Fibroblast of skin of left biceps (primary cell): ENCODE data around the gene IL1R2.

Experiments
- DNase-seq, 2 experiments: peaks; one replicate each; pipeline ENCODE4 v3.0.0-alpha.2; 2013; ENCODE audit warnings: low read depth in 2 of 2

Gene IL1R2

DNA sequence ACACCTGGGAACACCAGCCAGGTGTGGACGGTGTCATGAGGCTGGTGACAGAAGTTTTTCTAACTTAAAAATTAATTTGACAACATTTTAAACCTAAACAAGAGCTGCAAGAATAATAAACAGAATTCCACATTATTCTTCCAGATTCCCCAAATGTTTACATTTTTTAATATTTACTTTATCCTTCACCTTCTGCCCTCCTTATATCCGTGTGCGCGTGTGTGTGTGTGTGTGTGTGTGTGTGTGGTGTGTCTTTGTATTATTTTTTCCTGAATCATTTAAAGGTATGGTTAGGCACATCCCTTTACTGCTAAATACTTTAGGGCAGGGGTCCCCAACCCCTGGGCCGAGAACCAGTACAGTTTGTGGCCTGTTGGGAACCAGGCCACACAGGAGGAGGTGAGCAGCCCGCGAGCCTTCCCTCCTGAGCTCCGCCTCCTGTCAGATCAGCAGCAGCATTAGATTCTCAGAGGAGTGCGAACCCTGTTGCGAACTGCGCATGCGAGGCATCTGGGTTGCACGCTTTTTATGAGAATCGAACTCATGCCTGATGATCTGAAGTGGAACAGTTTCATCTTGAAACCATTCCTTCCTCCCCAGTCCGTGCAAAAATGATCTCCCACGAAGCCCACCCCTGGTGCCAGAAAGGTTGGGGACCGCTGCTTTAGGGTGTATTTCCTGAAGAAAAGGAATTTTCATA, 16.4 kb upstream of the IL1R2 start:
- no peak for DNase-seq

DNA sequence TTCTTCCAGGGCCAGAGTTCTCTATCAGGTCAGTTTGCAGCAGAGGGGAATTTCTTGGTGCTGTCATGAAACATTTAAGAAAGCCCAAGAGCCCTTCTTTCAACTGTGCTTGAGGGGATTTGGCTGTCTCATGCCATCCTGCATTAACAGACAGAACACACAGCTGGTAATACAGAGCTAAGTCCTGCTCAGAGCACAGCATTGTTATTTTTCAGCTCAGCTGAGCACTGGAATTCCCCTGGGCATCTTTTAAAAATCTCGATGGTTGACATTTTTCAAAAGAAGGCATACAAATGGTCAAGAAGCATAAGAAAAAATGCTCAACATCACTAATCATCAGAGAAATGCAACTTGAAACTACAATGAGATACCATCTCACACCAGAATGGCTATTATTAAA, 14.9 kb upstream of the IL1R2 start:
- no peak for DNase-seq

DNA sequence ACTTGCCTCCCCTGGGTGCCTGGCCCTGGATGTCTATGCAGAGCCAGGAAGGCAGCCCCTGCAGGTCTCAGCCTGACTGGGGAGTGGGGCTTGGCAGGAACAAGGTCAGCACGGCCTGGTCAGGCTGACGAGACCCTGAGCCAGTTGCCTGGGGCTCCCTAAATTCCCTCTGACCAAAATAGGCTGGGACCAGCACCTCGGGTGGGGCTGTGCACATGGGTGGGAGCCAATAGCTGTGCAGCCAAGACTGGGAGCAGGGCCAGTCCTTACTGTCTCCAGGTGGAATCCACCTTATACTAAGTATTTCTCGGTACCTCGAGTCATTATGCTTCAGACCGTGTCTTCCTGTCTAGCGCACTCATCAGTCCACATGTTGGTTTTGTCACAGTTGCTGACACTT, 11.4 kb upstream of the IL1R2 start:
- DNase-seq = no peak

DNA sequence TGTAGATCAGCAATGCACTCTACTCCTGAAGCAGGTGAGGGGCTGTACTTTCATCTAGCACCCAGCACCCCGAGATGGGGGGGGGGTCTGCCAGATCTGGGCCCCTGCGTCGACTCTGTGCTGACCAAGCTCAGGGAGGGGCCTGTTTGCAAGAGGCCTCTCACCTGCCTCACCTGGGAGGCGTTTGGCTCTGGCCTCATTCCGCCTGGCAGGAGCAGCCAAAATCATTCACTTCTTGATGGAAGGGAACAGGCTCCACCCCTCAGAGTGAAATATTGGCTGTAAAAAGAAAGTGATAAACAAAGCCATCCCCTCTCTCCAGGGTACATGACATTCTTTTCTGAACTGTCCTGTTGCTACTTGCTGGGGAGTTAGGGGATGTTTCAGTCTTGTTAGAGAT, 10.7 kb upstream of the IL1R2 start:
- DNase-seq = no peak

DNA sequence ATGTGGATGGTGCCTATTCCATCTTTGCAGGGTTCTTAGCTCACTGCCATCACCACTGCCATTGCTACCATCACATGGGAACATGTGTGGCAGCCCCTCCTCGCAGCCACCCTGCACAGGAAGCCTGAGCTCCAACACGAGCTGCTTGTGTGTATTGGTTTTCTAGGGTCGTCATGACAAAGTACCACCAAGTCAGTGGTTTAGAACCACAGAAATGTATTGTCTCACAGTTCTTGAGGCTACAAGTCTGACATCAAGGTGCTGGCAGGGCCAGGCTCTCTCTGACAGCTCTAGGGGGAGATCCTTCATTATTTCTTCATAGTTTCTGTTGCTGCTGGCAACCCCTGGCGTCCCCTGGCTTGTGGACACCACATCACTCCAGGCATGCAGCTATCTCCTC, 10.3 kb upstream of the IL1R2 start:
- DNase-seq = no peak

DNA sequence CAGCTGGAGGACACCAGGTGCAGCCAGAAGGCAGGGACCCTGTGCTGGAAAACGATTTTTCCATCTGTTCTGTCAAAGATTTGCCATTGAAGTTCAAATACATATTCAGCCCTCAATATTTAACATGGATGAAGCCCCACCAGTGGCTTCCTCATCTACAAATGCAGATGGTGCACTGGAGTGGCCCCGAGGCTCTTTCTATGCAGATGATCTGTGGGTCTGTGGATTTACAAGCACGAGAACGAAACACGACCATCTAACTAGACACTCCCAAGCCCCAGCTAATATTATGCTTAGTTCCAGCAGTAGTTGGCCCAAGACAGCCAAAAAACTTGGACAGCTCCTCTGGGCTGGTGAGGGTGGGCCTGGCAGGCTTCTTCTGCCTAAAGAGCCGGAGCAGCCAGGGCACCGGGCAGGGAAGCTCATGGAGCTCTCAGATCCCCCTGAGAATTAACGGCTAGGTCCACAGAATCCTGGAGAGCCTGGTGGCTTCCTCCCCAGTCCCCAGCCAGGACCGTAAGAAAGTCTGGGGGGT, 9.2 kb upstream of the IL1R2 start:
- no peak for DNase-seq

DNA sequence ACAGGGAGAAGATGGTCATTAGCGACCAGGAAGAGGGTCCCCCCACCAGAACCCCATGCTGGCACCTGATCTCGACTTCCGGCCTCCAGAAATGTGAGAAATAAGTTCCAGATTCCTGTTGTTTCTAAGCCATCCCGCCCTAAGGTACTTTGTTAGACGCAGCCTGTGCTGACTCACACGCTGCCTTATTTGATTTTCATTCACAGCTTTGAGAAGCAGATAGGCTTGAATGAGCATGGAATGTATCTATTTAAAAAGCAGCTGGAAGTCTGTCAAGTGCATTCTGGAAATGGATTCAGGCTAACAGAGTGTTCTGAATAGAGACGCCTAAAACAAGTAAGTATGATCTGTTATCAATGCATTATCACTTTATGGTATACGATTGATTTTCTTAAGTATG, 8.3 kb upstream of the IL1R2 start:
- DNase-seq = no peak

DNA sequence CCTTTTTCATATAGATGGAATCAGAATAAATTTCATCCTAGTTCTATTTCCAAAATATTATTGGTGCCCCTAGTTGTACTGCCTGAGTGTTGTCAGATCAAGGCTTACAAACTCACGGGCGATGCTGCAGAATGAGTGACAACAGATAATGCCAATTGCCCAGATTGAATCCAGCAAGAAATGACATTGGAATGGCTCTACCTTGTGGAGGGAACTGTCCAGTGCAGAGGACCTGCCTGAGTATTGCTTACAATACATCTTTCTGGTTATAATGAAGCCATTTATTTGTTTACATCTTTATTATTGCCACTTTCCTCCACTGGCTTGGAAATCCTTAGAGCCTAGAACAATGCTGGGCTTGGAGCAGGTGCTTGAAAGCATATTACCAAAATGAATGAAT, 7.8 kb upstream of the IL1R2 start:
- no peak for DNase-seq

DNA sequence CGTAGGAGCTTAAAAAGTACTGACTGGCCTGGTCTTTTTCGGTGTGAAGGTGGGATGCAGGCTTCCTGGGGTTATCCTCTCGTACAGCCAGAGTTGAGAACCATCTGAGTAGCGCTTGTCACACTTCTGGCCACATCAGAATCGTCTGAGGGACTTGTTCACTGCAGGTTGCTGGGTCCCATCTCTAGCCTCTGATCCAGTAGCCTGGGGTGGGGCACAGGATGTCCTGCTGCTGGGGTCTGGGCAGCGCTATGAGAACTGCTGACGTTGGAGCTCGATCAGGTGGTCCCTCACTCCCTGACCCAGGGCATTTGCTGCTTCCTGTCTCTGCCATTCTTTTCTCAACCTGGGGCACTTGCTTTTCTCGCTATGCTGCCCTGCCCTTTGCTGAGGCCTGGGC, 7.1 kb upstream of the IL1R2 start:
- no peak for DNase-seq

DNA sequence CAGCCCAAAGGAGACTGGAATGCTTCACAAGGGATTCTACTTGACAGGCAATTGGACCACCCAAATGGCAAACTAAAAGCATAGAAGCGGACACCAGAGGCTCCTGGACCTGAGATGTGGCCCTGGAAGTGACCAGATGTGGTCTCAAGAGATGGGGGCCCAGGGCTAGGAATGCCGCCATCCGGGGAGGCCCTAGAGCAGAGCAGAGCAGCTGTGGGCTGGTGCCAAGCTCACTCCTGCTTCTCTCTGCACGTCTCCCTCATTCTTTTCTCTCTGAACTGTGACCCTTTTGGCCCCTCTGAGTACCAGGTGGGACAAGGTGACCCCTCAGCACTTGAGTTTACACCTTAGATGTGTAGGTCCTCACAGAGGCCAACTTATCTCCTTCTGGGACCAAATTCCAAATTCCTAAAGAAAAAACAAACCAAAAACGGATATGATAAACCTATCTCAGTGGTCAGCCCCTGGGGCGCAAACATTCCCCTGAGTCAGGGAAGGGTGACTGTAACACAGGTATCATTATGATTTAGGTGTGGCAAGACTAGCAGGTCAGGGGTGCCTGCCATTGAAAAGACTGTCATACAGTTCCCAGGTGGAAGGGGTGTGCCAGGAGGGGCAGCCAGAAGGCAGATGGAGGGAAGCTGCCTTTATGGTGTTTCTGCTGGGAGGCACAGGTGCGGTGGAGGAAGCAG, 6.5 kb upstream of the IL1R2 start:
- DNase-seq = no peak

DNA sequence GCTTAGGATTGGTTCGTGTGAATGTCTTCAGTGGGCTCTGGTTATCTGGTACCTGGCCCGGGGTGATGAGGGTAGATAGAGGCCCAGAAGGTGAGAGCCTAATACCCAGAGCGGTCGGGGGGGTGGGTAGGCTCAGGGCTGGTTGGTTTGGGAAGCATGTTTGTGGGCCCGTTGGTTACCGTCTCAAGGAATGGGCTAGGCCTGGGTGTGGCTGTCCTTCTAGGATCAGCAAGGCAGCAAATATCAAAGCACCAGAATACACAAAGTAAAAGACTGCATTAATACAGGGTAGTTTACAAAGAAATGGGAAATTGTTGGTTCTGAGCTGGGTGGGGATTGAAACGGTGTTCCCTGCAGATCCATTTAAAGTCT, 6.0 kb upstream of the IL1R2 start:
- DNase-seq = no peak

DNA sequence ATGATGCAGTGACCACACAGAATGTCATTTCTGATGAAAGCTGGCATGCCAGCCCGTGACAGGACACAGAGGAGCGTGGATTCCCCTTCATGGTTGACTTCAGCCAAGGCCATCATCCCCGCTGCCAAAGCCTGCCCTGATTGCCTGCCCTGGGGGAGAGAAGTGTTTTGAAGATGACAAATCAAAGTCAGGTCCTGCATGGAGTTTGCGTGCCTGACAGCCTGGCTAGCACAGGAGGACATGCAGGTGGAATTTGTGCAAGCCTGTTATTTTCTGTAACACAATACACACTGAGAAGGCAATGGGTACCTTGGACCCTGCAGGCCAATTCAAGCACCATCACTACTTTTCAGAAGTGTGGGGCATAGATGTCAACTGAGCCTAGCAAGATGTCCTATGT, 5.4 kb upstream of the IL1R2 start:
- no peak for DNase-seq

DNA sequence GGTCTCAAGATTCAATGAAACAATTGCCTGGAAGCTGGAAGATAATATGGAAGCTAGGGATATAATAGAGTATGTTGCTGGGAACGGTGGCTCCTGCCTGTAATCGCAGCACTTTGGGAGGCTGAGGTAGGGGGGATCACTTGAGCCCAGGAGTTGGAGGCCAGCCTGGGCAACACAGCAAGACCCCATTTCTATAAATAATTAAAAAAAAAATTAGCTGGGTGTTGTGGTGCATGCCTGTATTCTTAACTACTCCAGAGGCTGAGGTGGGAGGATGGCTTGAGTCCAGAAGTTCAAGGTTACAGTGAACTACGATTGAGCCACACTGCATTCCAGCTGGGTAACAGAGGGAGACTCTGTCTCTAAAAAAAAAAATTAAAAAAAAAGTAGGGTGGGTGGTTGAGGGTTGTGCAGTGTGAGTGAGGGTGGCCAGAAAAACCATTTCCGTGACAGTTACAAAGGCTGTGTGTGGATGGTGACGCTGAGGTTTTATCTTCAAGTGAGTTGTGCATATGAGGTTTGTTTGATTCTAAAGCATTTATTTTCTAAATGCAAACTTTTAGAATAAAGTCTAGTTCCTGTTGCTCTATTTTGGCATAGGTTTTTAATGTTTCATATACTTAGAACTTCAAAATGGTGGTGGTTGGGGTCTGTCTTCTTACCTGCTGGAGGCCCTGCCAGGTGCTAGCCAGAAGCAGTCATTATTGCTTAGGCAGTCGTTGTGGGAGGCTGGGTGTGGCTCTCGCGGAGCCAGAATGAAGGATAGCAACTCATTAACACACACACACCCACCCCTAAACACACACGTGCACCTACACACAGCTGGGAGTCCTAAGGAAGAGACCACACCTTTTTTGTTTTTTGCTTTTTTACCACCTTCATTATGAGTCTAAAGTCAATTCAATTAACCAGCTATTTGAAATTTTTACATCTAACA, 4.7 kb upstream of the IL1R2 start:
- no peak for DNase-seq

DNA sequence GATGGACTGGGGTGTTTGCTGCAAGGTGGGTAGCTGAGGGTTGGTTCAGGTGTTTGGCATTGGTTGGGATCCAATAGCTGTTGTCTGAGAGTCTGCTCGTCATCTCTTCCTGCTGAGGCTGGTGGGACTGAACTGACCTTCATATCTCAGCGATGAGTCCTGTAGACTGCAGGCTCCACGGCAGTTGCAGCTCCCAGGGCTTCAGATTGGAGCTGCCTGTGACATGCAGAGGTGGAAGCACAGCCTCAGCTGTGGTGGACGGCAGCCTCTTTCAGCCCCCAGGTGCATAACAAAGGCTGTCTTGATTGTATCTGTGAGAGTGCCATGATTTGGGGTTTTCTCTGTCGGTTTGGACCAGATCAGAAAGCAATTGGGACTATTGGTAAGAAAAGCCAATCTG, 3.9 kb upstream of the IL1R2 start:
- DNase-seq = no peak

DNA sequence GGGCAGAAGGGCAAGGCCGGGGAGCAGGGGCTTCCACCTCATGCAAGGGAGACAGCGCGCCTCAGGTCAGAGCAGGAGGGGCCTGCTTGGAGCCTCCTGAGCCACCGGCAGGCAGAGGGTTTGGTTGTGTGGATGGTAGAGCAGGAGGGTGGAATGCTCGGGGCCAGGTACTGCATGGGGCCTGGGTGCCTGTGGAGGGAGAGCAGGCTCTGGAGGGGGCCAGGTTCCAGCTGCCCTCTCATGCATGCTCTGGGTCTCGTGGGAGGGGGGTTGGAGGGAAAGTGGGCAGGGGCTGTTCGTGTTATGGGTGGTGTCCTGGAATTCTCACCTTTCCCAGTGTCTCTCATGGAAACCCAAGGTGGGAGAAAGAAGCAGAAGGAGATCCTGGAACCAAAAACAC, 3.2 kb upstream of the IL1R2 start:
- no peak for DNase-seq

DNA sequence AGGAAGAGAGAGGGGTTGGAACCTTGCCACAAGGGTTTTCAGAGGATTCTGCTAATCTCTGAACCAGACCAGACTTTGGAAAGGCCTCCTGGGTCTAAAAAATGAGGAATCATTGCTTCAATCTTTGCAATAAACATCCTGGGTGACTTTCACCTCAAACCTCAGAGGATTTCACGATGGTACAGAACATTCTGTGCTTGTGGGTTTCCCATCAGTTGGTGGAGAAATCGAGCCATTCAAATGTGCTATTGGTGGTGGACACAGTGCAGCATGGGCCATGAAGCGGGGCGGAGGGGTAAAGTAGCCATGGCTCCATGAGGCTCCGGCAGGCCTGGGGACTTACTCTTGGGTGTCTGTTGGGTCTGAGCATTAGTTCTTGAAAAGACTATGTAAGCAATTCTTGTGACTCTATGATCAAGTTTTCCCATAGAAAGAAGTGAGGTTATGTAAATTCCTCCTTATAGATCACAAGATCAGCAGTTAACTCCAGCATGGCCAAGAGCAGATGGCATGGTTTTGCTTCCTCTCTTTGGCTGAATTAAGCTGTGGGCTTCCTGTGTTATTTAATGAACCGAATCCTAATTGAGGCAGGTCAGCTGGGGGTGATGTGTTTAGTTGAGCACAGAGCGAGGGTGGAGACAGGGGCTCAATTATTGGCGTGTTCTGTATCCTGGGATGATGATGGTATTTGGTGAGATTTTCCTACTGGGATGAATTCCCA, 1.9 kb upstream of the IL1R2 start:
- no peak for DNase-seq

DNA sequence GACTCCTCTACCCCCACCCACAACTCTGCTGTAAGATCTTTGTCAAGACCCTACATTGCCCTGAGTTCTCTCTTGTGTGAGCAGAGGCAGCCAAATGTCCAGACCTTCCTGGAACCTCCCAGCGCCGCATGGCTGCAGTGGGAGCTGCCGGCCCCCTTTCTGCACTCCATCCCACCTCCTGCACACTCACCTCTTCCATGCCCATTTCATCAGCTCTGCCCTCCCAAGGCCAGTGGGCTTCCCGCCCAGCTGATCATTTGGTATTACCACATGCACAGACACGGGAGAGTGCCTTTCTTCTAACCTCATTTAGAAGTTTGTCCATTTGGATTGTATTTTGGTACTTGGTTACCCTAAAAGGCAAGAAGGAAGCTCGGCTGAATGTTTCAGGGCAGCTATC, 2.0 kb downstream of the IL1R2 start:
- no peak for DNase-seq

DNA sequence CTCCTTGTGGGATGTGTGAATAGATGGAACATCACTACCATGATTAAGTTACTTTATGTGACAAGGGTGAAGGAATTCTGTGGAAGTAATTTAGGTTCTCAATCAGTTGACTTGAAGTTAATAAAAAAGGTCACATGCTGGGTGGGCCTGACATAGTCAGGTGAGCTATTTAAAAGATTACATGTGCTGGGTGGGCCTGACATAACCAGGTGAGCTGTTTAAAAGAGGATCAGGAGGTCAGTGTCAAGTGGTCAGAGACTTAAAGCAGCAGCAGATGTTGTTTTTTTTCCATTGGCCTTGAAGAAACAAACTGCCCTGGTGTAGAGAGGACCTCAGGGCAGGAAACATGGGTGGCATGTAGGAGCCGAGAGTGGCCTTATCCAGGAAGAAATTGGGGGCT, 3.3 kb downstream of the IL1R2 start:
- no peak for DNase-seq

DNA sequence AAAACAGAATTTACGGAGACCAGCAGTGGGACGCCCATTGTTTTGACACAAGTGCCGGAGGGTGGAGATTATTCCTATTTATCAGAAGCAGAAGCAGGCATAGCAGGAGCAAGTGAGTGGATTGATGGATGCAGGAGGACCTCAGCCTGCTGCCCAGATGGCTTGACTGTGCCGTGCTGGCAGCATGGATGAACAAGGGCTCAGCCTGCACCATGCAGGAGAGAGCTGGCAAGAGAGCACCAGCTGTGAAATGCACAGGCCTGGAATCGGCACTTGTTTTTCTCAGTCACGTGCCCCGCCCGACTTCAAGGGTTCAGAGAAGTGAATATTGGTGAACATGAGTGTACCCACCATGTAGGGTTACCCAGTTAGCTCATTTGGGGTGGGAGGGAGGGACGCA, 4.0 kb downstream of the IL1R2 start:
- no peak for DNase-seq

DNA sequence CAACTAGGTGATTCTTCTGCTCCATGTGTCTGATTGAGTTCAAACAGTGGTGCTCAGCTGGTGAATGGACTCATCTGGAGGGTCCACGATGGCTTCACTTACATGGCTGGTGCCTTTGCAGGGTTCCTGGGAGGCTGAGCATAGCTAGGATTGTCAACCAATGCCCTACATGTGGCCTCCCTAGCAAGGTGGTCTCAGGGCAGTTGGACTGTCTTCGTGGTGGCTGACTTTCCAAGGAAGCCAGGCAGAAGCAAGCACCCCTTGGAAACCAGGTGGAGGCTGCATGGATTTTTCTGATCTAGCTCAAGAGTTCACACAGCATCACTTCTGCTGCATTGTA, 6.8 kb downstream of the IL1R2 start:
- no peak for DNase-seq

DNA sequence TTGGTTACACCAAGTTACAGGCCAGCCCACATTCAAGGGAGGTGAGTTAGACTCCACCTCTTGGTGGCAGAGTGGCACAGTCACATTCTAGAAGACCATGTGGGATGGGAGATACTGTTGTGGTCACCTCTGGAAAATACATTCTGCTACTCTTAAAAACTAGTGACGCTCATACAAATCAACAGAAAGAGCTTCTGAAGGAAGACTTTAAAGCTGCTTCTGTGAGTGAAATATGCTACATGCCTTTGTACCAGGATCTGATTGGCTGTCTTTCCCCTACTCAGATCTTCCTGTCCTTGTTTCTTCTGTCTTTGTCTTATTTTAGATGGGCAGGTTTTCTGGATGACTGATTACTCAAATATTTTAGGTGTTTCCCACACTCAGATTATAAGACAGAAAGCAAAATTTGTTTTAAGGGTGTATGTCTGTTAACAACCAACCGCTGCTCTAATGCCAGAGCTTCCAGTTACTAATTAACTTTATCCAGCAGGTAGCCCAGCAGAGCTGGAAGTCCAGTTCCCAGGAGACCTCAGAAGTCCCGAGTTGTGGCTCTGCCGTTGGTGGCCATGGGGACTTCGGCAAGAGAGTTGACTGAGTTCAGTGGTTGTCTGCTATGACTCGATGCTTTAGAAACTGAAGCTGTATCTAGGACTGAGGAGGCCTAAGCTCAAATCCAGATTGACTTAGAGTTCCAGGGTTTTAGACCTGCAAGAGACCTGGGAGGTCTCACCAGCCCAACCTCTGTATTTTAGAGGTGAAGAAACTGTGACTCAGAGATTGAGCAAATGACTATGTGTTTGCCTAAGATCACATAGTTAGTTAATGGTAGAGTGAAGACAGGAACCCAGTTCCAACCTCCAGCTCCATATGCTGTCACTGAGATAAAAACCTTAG, 7.4 kb downstream of the IL1R2 start:
- DNase-seq = no peak
